ENCODE measurements around the gene CYP21A2.

CYP21A2 gene

GRCh38 chr6:32075781-32076180 is 37.6 kb downstream of the CYP21A2 start:
- no CpG with 5 or more reads among the region's 3 CpGs for WGBS (ENCODE audit: extremely low coverage, insufficient coverage, low lambda C conversion rate)
- no peak for DNase-seq
- no peak overlapping the region for H3K4ac ChIP-seq (ENCODE audit: low read depth, low read length)

GRCh38 chr6:32076321-32076809 is 38.1 kb downstream of the CYP21A2 start:
- WGBS (ENCODE audit: extremely low coverage, insufficient coverage, low lambda C conversion rate), result no CpG with 5 or more reads among the region's 12 CpGs
- Histone ChIP-seq H3K23ac (ENCODE audit: low read length) (no peak overlapping the region), H3K79me1 (ENCODE audit: low read length) (no peaks in the 10 kb centered on the region)

More at GRCh38 chr6:32075781-32076180, 37.6 kb downstream of the CYP21A2 start:
- Histone ChIP-seq H3K18ac (ENCODE audit: low read length) (no peak overlapping the region), H4K8ac (ENCODE audit: low read depth, low read length) (no peak overlapping the region), H3K4me3 (ENCODE audit: low read length) (no peak overlapping the region), H3K27ac (ENCODE audit: low read depth, low read length) (no peak overlapping the region), H3K79me1 (ENCODE audit: low read length) (no peaks in the 10 kb centered on the region), H3K56ac (ENCODE audit: low read length) (no peak overlapping the region), H3K79me2 (ENCODE audit: control insufficient read depth, insufficient read depth, low read length) (no peaks in the 10 kb centered on the region), H2BK120ac (ENCODE audit: low read depth, low read length) (no peak overlapping the region), H4K5ac (ENCODE audit: low read length) (no peak overlapping the region), H2BK5ac (ENCODE audit: low read length) (no peak overlapping the region), H3K4me2 (ENCODE audit: low read length) (no peak overlapping the region), H3K36me3 (ENCODE audit: control insufficient read depth, insufficient read depth, low read length) (no peaks in the 10 kb centered on the region), H3K9ac (ENCODE audit: low read length) (no peak overlapping the region), H3K23ac (ENCODE audit: low read length) (no peak overlapping the region), H3K4me1 (ENCODE audit: control insufficient read depth, low read depth, low read length) (no peaks in the 10 kb centered on the region), H2BK15ac (replicated peaks; ENCODE audit: low read depth) (no peak overlapping the region), H2AK5ac (ENCODE audit: low read length) (no peak overlapping the region), H3K27me3 (ENCODE audit: insufficient read depth, low read length, poor library complexity) (no peaks in the 10 kb centered on the region)

GRCh38 chr6:32079566-32080290 is 41.5 kb downstream of the CYP21A2 start:
- Histone ChIP-seq H3K27ac (ENCODE audit: low read depth, low read length) (no peak overlapping the region), H3K4me3 (ENCODE audit: low read length) (no peak overlapping the region), H3K4me1 (ENCODE audit: control insufficient read depth, low read depth, low read length) (no peaks in the 10 kb centered on the region), H4K8ac (ENCODE audit: low read depth, low read length) (no peak overlapping the region), H3K27me3 (ENCODE audit: insufficient read depth, low read length, poor library complexity) (no peaks in the 10 kb centered on the region), H3K79me2 (ENCODE audit: control insufficient read depth, insufficient read depth, low read length) (no peaks in the 10 kb centered on the region), H3K9ac (ENCODE audit: low read length) (no peak overlapping the region), H3K23ac (ENCODE audit: low read length) (no peak overlapping the region), H2BK5ac (ENCODE audit: low read length) (no peak overlapping the region), H3K36me3 (ENCODE audit: control insufficient read depth, insufficient read depth, low read length) (no peaks in the 10 kb centered on the region), H3K4me2 (ENCODE audit: low read length) (no peak overlapping the region), H2BK15ac (replicated peaks; ENCODE audit: low read depth) (no peak overlapping the region), H3K4ac (ENCODE audit: low read depth, low read length) (no peak overlapping the region), H3K56ac (ENCODE audit: low read length) (no peak overlapping the region), H2BK120ac (ENCODE audit: low read depth, low read length) (no peak overlapping the region), H2AK5ac (ENCODE audit: low read length) (no peak overlapping the region), H3K18ac (ENCODE audit: low read length) (no peak overlapping the region), H4K5ac (ENCODE audit: low read length) (no peak overlapping the region), H3K79me1 (ENCODE audit: low read length) (no peaks in the 10 kb centered on the region)
- no peak for DNase-seq
- WGBS (ENCODE audit: extremely low coverage, insufficient coverage, low lambda C conversion rate), result no CpG with 5 or more reads among the region's 7 CpGs

More at GRCh38 chr6:32076321-32076809, 38.1 kb downstream of the CYP21A2 start:
- H3K27me3 ChIP-seq (ENCODE audit: insufficient read depth, low read length, poor library complexity), result no peaks in the 10 kb centered on the region
- H3K4me2 ChIP-seq (ENCODE audit: low read length), result no peak overlapping the region
- DNase-seq, result peak; percentile 72
- no peak overlapping the region for H3K27ac ChIP-seq (ENCODE audit: low read depth, low read length)
- no peak overlapping the region for H2BK15ac ChIP-seq (replicated peaks; ENCODE audit: low read depth)
- H3K79me2 ChIP-seq (ENCODE audit: control insufficient read depth, insufficient read depth, low read length), result no peaks in the 10 kb centered on the region
- H3K4me3 ChIP-seq (ENCODE audit: low read length), result no peak overlapping the region
- no peak overlapping the region for H4K5ac ChIP-seq (ENCODE audit: low read length)
- no peak overlapping the region for H3K9ac ChIP-seq (ENCODE audit: low read length)
- no peak overlapping the region for H2BK5ac ChIP-seq (ENCODE audit: low read length)
- H3K4me1 ChIP-seq (ENCODE audit: control insufficient read depth, low read depth, low read length), result no peaks in the 10 kb centered on the region
- no peak overlapping the region for H3K56ac ChIP-seq (ENCODE audit: low read length)
- H2BK120ac ChIP-seq (ENCODE audit: low read depth, low read length), result no peak overlapping the region
- no peaks in the 10 kb centered on the region for H3K36me3 ChIP-seq (ENCODE audit: control insufficient read depth, insufficient read depth, low read length)
- H3K18ac ChIP-seq (ENCODE audit: low read length), result no peak overlapping the region
- H3K4ac ChIP-seq (ENCODE audit: low read depth, low read length), result no peak overlapping the region
- H2AK5ac ChIP-seq (ENCODE audit: low read length), result no peak overlapping the region
- no peak overlapping the region for H4K8ac ChIP-seq (ENCODE audit: low read depth, low read length)

- Histone ChIP-seq H3K9ac (ENCODE audit: low read length) (no peak overlapping the region), H2BK15ac (replicated peaks; ENCODE audit: low read depth) (no peak overlapping the region), H3K4ac (ENCODE audit: low read depth, low read length) (no peak overlapping the region), H2AK5ac (ENCODE audit: low read length) (no peak overlapping the region), H3K4me1 (ENCODE audit: control insufficient read depth, low read depth, low read length) (no peaks in the 10 kb centered on the region), H3K79me1 (ENCODE audit: low read length) (no peaks in the 10 kb centered on the region), H4K8ac (ENCODE audit: low read depth, low read length) (no peak overlapping the region), H3K36me3 (ENCODE audit: control insufficient read depth, insufficient read depth, low read length) (no peaks in the 10 kb centered on the region), H3K23ac (ENCODE audit: low read length) (no peak overlapping the region), H3K18ac (ENCODE audit: low read length) (no peak overlapping the region), H2BK120ac (ENCODE audit: low read depth, low read length) (no peak overlapping the region), H3K4me3 (ENCODE audit: low read length) (no peak overlapping the region), H4K5ac (ENCODE audit: low read length) (no peak overlapping the region), H3K79me2 (ENCODE audit: control insufficient read depth, insufficient read depth, low read length) (no peaks in the 10 kb centered on the region), H3K27me3 (ENCODE audit: insufficient read depth, low read length, poor library complexity) (no peaks in the 10 kb centered on the region), H3K56ac (ENCODE audit: low read length) (no peak overlapping the region), H3K4me2 (ENCODE audit: low read length) (no peak overlapping the region), H3K27ac (ENCODE audit: low read depth, low read length) (no peak overlapping the region), H2BK5ac (ENCODE audit: low read length) (no peak overlapping the region)
- no peak for DNase-seq
- WGBS (ENCODE audit: extremely low coverage, insufficient coverage, low lambda C conversion rate), result no CpG with 5 or more reads among the region's 22 CpGs
These were observed 43.2 kb downstream of the CYP21A2 start for GRCh38 chr6:32081168-32081990.

- Histone ChIP-seq H3K18ac (ENCODE audit: low read length) (no peak overlapping the region), H3K4ac (ENCODE audit: low read depth, low read length) (no peak overlapping the region), H3K36me3 (ENCODE audit: control insufficient read depth, insufficient read depth, low read length) (no peaks in the 10 kb centered on the region), H3K79me1 (ENCODE audit: low read length) (no peaks in the 10 kb centered on the region), H3K4me3 (ENCODE audit: low read length) (no peak overlapping the region), H3K56ac (ENCODE audit: low read length) (no peak overlapping the region), H3K4me1 (ENCODE audit: control insufficient read depth, low read depth, low read length) (no peaks in the 10 kb centered on the region), H4K8ac (ENCODE audit: low read depth, low read length) (no peak overlapping the region), H4K5ac (ENCODE audit: low read length) (no peak overlapping the region), H2BK15ac (replicated peaks; ENCODE audit: low read depth) (no peak overlapping the region), H2AK5ac (ENCODE audit: low read length) (no peak overlapping the region), H3K27me3 (ENCODE audit: insufficient read depth, low read length, poor library complexity) (no peaks in the 10 kb centered on the region), H3K23ac (ENCODE audit: low read length) (no peak overlapping the region), H3K27ac (ENCODE audit: low read depth, low read length) (no peak overlapping the region), H2BK5ac (ENCODE audit: low read length) (no peak overlapping the region), H2BK120ac (ENCODE audit: low read depth, low read length) (no peak overlapping the region), H3K9ac (ENCODE audit: low read length) (no peak overlapping the region), H3K4me2 (ENCODE audit: low read length) (no peak overlapping the region), H3K79me2 (ENCODE audit: control insufficient read depth, insufficient read depth, low read length) (no peaks in the 10 kb centered on the region)
- DNase-seq, result no peak
- no CpG with 5 or more reads among the region's 6 CpGs for WGBS (ENCODE audit: extremely low coverage, insufficient coverage, low lambda C conversion rate)
These were observed 44.3 kb downstream of the CYP21A2 start for GRCh38 chr6:32082478-32082877.

Measured in mesendoderm (in vitro differentiated cells).